DOHH2 (cell line): ENCODE measurements around the gene ALG8.

Source experiments
- H3F3A ChIP-seq: fragments of 200-600 bp; sonication (generic), shearing (Covaris generic); 2 replicates; pipeline ENCODE4 v1.6.0; 2016; ENCODE audit warnings: antibody characterized with exemption, mild to moderate bottlenecking; ENCODE audit not compliant: control insufficient read depth, insufficient read depth
- H3K27ac ChIP-seq: fragments of 200-600 bp; sonication (generic); 2 replicates; pipeline ENCODE4 v1.5.1; 2014; ENCODE audit warnings: low read depth, mild to moderate bottlenecking, low read length, moderate library complexity
- H3K27me3 ChIP-seq: fragments of 200-600 bp; sonication (generic); 2 replicates; pipeline ENCODE4 v1.6.1; 2014; ENCODE audit warnings: mild to moderate bottlenecking, low read length, mixed read lengths; ENCODE audit not compliant: control insufficient read depth
- H3K36me3 ChIP-seq: fragments of 200-600 bp; sonication (generic); 2 replicates; pipeline ENCODE4 v1.6.1; 2014; ENCODE audit warnings: mild to moderate bottlenecking, low read length, moderate library complexity, mixed read lengths; ENCODE audit not compliant: control insufficient read depth
- H3K4me1 ChIP-seq: fragments of 200-600 bp; sonication (generic); 2 replicates; pipeline ENCODE4 v1.6.1; 2014; ENCODE audit warnings: mild to moderate bottlenecking, low read length, mixed read lengths; ENCODE audit not compliant: control insufficient read depth
- H3K4me2 ChIP-seq: fragments of 200-600 bp; sonication (generic); 2 replicates; pipeline ENCODE4 v1.6.0; 2014; ENCODE audit warnings: mild to moderate bottlenecking, low read length, moderate library complexity
- H3K4me3 ChIP-seq: fragments of 200-600 bp; sonication (generic); 2 replicates; pipeline ENCODE4 v1.5.1; 2014; ENCODE audit warnings: mild to moderate bottlenecking, low read length, mixed read lengths
- H3K79me2 ChIP-seq: fragments of 200-600 bp; sonication (generic); 2 replicates; pipeline ENCODE4 v1.6.1; 2014; ENCODE audit warnings: mild to moderate bottlenecking, low read length, mixed read lengths; ENCODE audit not compliant: control insufficient read depth
- H3K9me2 ChIP-seq: fragments of 200-600 bp; sonication (generic); replicated peaks from 2 replicates; pipeline ENCODE4 v1.6.1; 2014; ENCODE audit warnings: mild to moderate bottlenecking, low read length, mixed read lengths; ENCODE audit not compliant: control insufficient read depth
- H3K9me3 ChIP-seq: fragments of 200-600 bp; sonication (generic); 2 replicates; pipeline ENCODE4 v1.6.1; 2014; ENCODE audit warnings: antibody characterized with exemption, low read length, mixed read lengths; ENCODE audit not compliant: control insufficient read depth, insufficient read depth
- H4K20me1 ChIP-seq: fragments of 200-600 bp; sonication (generic); 2 replicates; pipeline ENCODE4 v1.6.0; 2014; ENCODE audit warnings: low read depth, mild to moderate bottlenecking, antibody characterized with exemption, low read length, moderate library complexity; ENCODE audit not compliant: control insufficient read depth, insufficient read depth
- CTCF ChIP-seq: fragments of 200-600 bp; sonication (generic); IDR thresholded peaks from one replicate; pipeline ENCODE4 v1.5.1; 2014; ENCODE audit warnings: antibody characterized with exemption, mild to moderate bottlenecking, low read depth, low read length; ENCODE audit not compliant: poor library complexity, severe bottlenecking
- EZH2phosphoT487 ChIP-seq: fragments of 200-600 bp; sonication (generic); IDR thresholded peaks from 2 replicates; pipeline ENCODE4 v1.6.1; 2017; ENCODE audit warnings: borderline replicate concordance, mild to moderate bottlenecking, antibody characterized with exemption, low read length, moderate library complexity, mixed read lengths

ALG8 gene

DNA sequence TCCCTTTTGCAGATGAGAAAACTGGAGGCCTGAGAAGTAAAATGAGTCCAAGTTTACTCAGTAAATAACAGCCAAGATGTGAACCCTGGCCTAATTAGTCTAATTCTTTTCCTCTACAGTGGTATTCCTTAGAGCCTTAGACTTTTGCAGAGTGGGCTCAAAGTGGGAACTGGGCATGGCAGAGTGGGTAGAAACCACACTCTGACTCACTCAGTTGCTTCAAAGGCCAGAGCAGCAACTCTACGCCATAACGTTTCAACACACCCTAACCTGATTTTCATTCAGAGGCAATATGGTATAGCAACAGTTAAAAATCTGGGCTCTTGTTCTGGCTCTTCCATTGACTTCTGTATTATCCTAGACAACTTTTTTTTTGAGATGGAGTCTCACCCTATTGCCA is 73.0 kb downstream of the ALG8 start:
- no peak overlapping the region for H3K4me2 ChIP-seq
- H3K9me2 ChIP-seq = no peaks in the 10 kb centered on the region
- no peaks in the 10 kb centered on the region for H3K9me3 ChIP-seq
- no peak overlapping the region for H3K27ac ChIP-seq
- H3F3A ChIP-seq = no peaks in the 10 kb centered on the region
- no peaks in the 10 kb centered on the region for H4K20me1 ChIP-seq
- peaks cover 25% of the 10 kb centered on the region for H3K36me3 ChIP-seq
- H3K4me3 ChIP-seq = no peak overlapping the region
- no peaks in the 10 kb centered on the region for H3K27me3 ChIP-seq
- no peaks in the 10 kb centered on the region for H3K79me2 ChIP-seq
- TF ChIP-seq EZH2phosphoT487 (no peak), CTCF (no peak)
- no peaks in the 10 kb centered on the region for H3K4me1 ChIP-seq

- Histone ChIP-seq H3K79me2 (no peaks in the 10 kb centered on the region), H3F3A (no peaks in the 10 kb centered on the region), H3K36me3 (peaks cover 20% of the 10 kb centered on the region), H3K4me3 (no peak overlapping the region), H3K27me3 (no peaks in the 10 kb centered on the region), H3K4me1 (no peaks in the 10 kb centered on the region), H3K27ac (no peak overlapping the region), H4K20me1 (no peaks in the 10 kb centered on the region), H3K4me2 (no peak overlapping the region), H3K9me2 (no peaks in the 10 kb centered on the region), H3K9me3 (no peaks in the 10 kb centered on the region)
- TF ChIP-seq CTCF = no peak
Measured at GRCh38 chr11:78065203-78065602, 74.2 kb downstream of the ALG8 start.

DNA sequence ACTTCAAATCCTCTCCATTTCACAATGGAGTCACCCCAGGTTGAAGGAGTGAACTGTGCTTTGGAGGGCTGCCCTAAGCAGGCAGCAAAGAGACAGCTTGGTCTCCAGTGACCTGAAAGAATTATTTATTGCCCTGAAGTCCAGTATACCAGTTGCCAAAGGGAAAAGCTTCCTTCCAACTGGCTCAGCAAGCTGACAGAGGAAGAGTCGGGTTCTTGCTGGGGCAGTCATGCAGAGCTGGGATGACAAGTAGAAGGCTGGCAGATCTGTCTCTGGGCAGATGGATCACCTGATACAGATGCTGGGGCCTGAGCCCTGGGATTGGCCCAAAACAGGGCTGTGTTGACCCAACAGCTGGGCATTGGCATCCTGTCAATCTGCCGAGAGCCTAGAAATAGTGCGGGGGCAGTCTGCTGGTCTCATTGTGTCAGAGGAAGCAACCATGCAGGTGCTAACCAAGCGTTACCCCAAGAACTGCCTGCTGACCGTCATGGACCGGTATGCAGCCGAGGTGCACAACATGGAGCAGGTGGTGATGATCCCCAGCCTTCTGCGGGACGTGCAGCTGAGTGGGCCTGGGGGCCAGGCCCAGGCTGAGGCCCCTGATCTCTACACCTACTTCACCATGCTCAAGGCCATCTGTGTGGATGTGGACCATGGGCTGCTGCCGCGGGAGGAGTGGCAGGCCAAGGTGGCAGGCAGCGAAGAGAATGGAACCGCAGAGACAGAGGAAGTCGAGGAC is 75.8 kb downstream of the ALG8 start, which contains the start of gene THRSP:
THRSP (plus strand) TSS at position 422 of the 742 bp plus-strand sequence; CDS start at position 443, 21 bp downstream.
- H3K9me2 ChIP-seq = no peaks in the 10 kb centered on the region
- H3F3A ChIP-seq = no peaks in the 10 kb centered on the region
- TF ChIP-seq EZH2phosphoT487 (no peak), CTCF (no peak)
- H3K4me2 ChIP-seq = no peak within 1 kb of the TSS
- no peaks in the 10 kb centered on the region for H4K20me1 ChIP-seq
- no peaks in the 10 kb centered on the region for H3K4me1 ChIP-seq
- no peaks in the 10 kb centered on the region for H3K27me3 ChIP-seq
- H3K4me3 ChIP-seq = no peak within 1 kb of the TSS
- no peaks in the 10 kb centered on the region for H3K79me2 ChIP-seq
- peaks cover 9% of the 10 kb centered on the region; the same call in 1 of the 2 replicates for H3K36me3 ChIP-seq
- H3K27ac ChIP-seq = no peak within 1 kb of the TSS
- no peaks in the 10 kb centered on the region for H3K9me3 ChIP-seq
